CD4-positive, alpha-beta T cell (primary cell): ENCODE measurements around the gene VPS52. TPM values are rescaled to one million over a fixed set of nuclear protein-coding genes. Genes with fewer than 3 reads are reported as not detected.
A peak's percentile ranks its signal among the peaks of the same experiment; 100 is the strongest.

ENCODE experiments used
- ATAC-seq: fragments of 200-7000 bp; cut with Tn5 transposase; one replicate; pipeline ENCODE4 v1.10.0; 2022; ENCODE audit warnings: mild to moderate bottlenecking; ENCODE audit not compliant: poor library complexity
- CTCF ChIA-PET: fragments of 350-600 bp; sonication (Branson Sonifier 250); formaldehyde crosslinking; loops from one replicate; lab custom pipeline; 2021; ENCODE audit warnings: antibody characterized with exemption, inconsistent platforms; lab: Charles Lee
- POLR2A ChIA-PET: fragments of 350-600 bp; sonication (Branson Sonifier 250); formaldehyde crosslinking; loops from one replicate; lab custom pipeline; 2021; ENCODE audit warnings: antibody characterized with exemption, inconsistent platforms; lab: Charles Lee
- DNase-seq, 14 experiments: peaks; one replicate each; pipeline ENCODE4 v3.0.0-alpha.2; 2013 to 2020; ENCODE audit warnings: mixed read lengths in 2 of 14
- H3K27ac ChIP-seq, 2 donors: one replicate each; pipeline versions ENCODE4 v1.5.1 to v1.7.0; 2013; ENCODE audit warnings: low read length in 2 of 2, low read depth in 1 of 2, mild to moderate bottlenecking in 1 of 2
- H3K27me3 ChIP-seq, 2 experiments: 1 replicate in 1 of 2; 2 replicates in 1 of 2; pipeline versions ENCODE4 v1.6.1 to v1.7.0; 2013; ENCODE audit warnings: low read length in 2 of 2, control low read depth in 1 of 2, mild to moderate bottlenecking in 1 of 2, moderate library complexity in 1 of 2; ENCODE audit not compliant: insufficient read depth in 2 of 2, control insufficient read depth in 1 of 2
- H3K36me3 ChIP-seq: one replicate; pipeline ENCODE4 v1.6.1; 2013; ENCODE audit warnings: low read length, control low read depth; ENCODE audit not compliant: insufficient read depth
- H3K4me1 ChIP-seq: one replicate; pipeline ENCODE4 v1.6.1; 2013; ENCODE audit warnings: low read length, control low read depth; ENCODE audit not compliant: insufficient read depth
- H3K4me3 ChIP-seq: one replicate; pipeline ENCODE4 v1.5.1; 2013; ENCODE audit warnings: mild to moderate bottlenecking, low read length, moderate library complexity
- H3K9me3 ChIP-seq, 2 experiments: 1 replicate in 1 of 2; 2 replicates in 1 of 2; pipeline versions ENCODE4 v1.6.1 to v1.7.0; 2013; ENCODE audit warnings: low read length in 2 of 2, mild to moderate bottlenecking in 2 of 2, control low read depth in 1 of 2, moderate library complexity in 1 of 2; ENCODE audit not compliant: control insufficient read depth in 1 of 2, insufficient read depth in 1 of 2
- H3K27ac Mint-ChIP-seq: one replicate; pipeline ENCODE4 v1.8.0; 2020; ENCODE audit warnings: mixed read lengths
- H3K27me3 Mint-ChIP-seq: one replicate; pipeline ENCODE4 v1.8.0; 2021; ENCODE audit warnings: mixed read lengths
- H3K36me3 Mint-ChIP-seq: one replicate; pipeline ENCODE4 v1.8.0; 2021; ENCODE audit warnings: low read depth, mixed read lengths
- H3K4me1 Mint-ChIP-seq: one replicate; pipeline ENCODE4 v1.8.0; 2021; ENCODE audit warnings: low read depth, mixed read lengths
- H3K4me3 Mint-ChIP-seq: one replicate; pipeline ENCODE4 v1.8.0; 2020; ENCODE audit warnings: mild to moderate bottlenecking, mixed read lengths
- H3K9me3 Mint-ChIP-seq: one replicate; pipeline ENCODE4 v1.8.0; 2020; ENCODE audit warnings: mixed read lengths
- CTCF ChIP-seq: fragments of 200-600 bp; IDR thresholded peaks from one replicate; pipeline ENCODE4 v1.8.0; 2022; ENCODE audit warnings: antibody characterized with exemption, mild to moderate bottlenecking
- intact Hi-C, 2 experiments: fragments of 100-400 bp; cut with DNase I in 1 of 2; cut with micrococcal nuclease in 1 of 2; formaldehyde crosslinking; loops; one replicate each; pipeline versions ENCODE4 v1.15.1 to v1.9.0; 2023 to 2025; cut with DNase I, micrococcal nuclease
- total RNA-seq, 174 experiments: library from RNA in 2 of 174; stranded (reverse) in 2 of 174; gene quantifications; one replicate each; pipeline ENCODE4 v1.2.3 and lab custom pipeline; 2021 to 2026

VPS52 gene
- total RNA-seq, 2 experiments from 2014 or later = 67.9 TPM

DNA sequence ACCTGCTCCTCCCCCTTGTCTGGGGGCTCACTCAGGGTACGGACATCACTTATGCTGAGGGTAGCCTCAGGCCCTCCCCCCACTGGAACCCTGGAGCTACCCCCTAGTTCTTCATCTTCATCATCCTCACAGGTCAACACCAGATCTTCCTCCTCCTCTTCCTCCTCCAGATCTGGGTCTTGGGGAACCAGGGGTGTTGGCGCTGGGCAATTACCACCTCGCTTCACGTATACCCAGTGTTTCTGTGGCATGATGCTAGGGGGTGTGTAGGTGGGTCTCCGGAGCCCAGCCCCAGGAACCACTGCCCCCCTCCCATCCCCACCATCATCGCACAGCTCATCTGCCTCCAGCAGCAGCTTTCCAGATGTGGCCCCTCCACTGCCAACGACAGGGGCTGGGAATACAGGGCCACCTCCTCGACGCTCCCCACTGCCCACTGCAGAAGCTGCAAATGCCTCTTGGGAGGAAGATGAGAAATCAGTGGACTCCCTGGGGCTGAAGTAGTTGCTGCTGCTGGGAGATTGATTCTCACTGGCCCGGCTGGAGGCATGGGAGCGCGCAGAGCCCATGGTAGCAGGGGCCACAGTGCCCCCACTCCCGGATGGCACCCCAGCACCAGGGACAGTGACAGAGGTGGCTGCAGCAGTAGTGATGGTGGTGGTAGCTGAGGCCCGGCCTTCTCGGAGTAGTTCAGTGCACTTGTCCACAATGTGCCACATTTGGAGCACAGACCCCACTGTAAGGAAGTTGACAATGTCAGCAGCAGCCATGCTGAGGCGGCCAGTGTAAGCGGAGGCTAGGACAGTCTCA is 44.3 kb upstream of the VPS52 start:
- CTCF ChIA-PET = no interaction called here
- Mint-ChIP-seq H3K9me3 (no peaks in the 10 kb centered on the region), H3K27me3 (no peaks in the 10 kb centered on the region), H3K27ac (peak overlapping the region; percentile 94), H3K4me3 (peak overlapping the region; percentile 85), H3K4me1 (peaks cover 92% of the 10 kb centered on the region), H3K36me3 (peaks cover 79% of the 10 kb centered on the region)
- H3K4me1 ChIP-seq = peaks cover 80% of the 10 kb centered on the region
- H3K9me3 ChIP-seq = no peaks in the 10 kb centered on the region
- H3K4me3 ChIP-seq = no peak overlapping the region
- peaks cover 44% of the 10 kb centered on the region for H3K36me3 ChIP-seq
- intact Hi-C loops = no loop called here
- ATAC-seq (no peak), DNase-seq (peak in 1 of 14 experiments; percentile 52)
- H3K27me3 ChIP-seq = no peaks in the 10 kb centered on the region
- peak overlapping the region in 1 of 2 donors; percentile 98 for H3K27ac ChIP-seq
- POLR2A ChIA-PET = interaction anchor here (2.2 to 3.4 kb wide), 4 partner anchors 17 to 44 kb away, joined by 11 to 38 read pairs (median 32); partner anchors contain the start of genes PFDN6, RGL2, RPS18 and VPS52
- no peak for TF ChIP-seq CTCF

GRCh38 chr6:33314943-33315792 is 43.5 kb upstream of the VPS52 start:
- Histone ChIP-seq H3K4me1 (peaks cover 80% of the 10 kb centered on the region), H3K4me3 (peak overlapping the region; percentile 79), H3K27me3 (no peaks in the 10 kb centered on the region), H3K9me3 (no peaks in the 10 kb centered on the region), H3K36me3 (peaks cover 44% of the 10 kb centered on the region), H3K27ac (peak overlapping the region; percentile 98 to 99)
- DNase-seq (peak in 3 of 14 experiments; percentile 13 to 64 (median 21)), ATAC-seq (no peak)
- Mint-ChIP-seq H3K36me3 (peaks cover 75% of the 10 kb centered on the region), H3K9me3 (no peaks in the 10 kb centered on the region), H3K27ac (peak overlapping the region; percentile 94), H3K4me3 (peak overlapping the region; percentile 97), H3K4me1 (peaks cover 83% of the 10 kb centered on the region), H3K27me3 (no peaks in the 10 kb centered on the region)
- POLR2A ChIA-PET = interaction anchor here (2.2 kb wide), 1 partner anchor 29 kb away, joined by 11 read pairs; no protein-coding TSS in a partner anchor
- TF ChIP-seq CTCF = no peak
- intact Hi-C loops = loop anchor here (1.0 to 5.0 kb wide), 5 partner anchors 30 to 102 kb away; partner anchors contain the start of genes B3GALT4 (in 1 of the 2), CUTA (in 1 of the 2), RPS18 (in 1 of the 2) and VPS52 (in 1 of the 2)
- CTCF ChIA-PET = no interaction called here

- no peak for TF ChIP-seq CTCF
- Histone ChIP-seq H3K27ac (peak overlapping the region; percentile 98 to 99), H3K27me3 (no peaks in the 10 kb centered on the region), H3K4me3 (peak overlapping the region; percentile 79), H3K9me3 (no peaks in the 10 kb centered on the region), H3K4me1 (peaks cover 77% of the 10 kb centered on the region), H3K36me3 (peaks cover 42% of the 10 kb centered on the region)
- intact Hi-C loops = loop anchor here (1.0 to 5.0 kb wide), 5 partner anchors 31 to 103 kb away; partner anchors contain the start of genes B3GALT4 (in 1 of the 2), CUTA (in 1 of the 2), RPS18 (in 1 of the 2) and VPS52 (in 1 of the 2)
- H3K27me3 Mint-ChIP-seq = no peaks in the 10 kb centered on the region
- peaks cover 77% of the 10 kb centered on the region for H3K4me1 Mint-ChIP-seq
- H3K9me3 Mint-ChIP-seq = no peaks in the 10 kb centered on the region
- H3K27ac Mint-ChIP-seq = peak overlapping the region; percentile 94
- ATAC-seq (peak; percentile 43), DNase-seq (peak in 12 of 14 experiments; percentile 46 to 95 (median 64))
- POLR2A ChIA-PET = interaction anchor here (2.2 kb wide), 1 partner anchor 30 kb away, joined by 11 read pairs; no protein-coding TSS in a partner anchor
- CTCF ChIA-PET = no interaction called here
- peak overlapping the region; percentile 97 for H3K4me3 Mint-ChIP-seq
- H3K36me3 Mint-ChIP-seq = peaks cover 68% of the 10 kb centered on the region
These were observed 42.9 kb upstream of the VPS52 start for GRCh38 chr6:33314515-33314942.
